Astrocyte (in vitro differentiated cells and primary cell): ENCODE measurements around the gene ATAD2B. TPM values are rescaled to one million over a fixed set of nuclear protein-coding genes. Genes with fewer than 3 reads are reported as not detected.

Experiments
- DNase-seq: peaks from one replicate; pipeline ENCODE4 v3.0.0-alpha.2; 2010; ENCODE audit warnings: low read depth
- FAIRE-seq: peaks from 2 replicates; lab custom pipeline; 2011; peaks lifted over from hg19 to GRCh38; lab: Jason Lieb, UNC
- H2AFZ ChIP-seq: 2 replicates; pipeline ENCODE4 v1.6.0; 2012; ENCODE audit warnings: low read depth, low read length, inconsistent platforms
- H3K27ac ChIP-seq: 2 replicates; pipeline ENCODE4 v1.5.1; 2011; ENCODE audit warnings: low read depth, low read length, inconsistent platforms
- H3K27me3 ChIP-seq: 2 replicates; pipeline ENCODE4 v1.6.0; 2011; ENCODE audit warnings: low read length, inconsistent platforms; ENCODE audit not compliant: insufficient read depth
- H3K36me3 ChIP-seq: 2 replicates; pipeline ENCODE4 v1.5.1; 2011; ENCODE audit warnings: low read length, inconsistent platforms; ENCODE audit not compliant: insufficient read depth
- H3K4me1 ChIP-seq: 2 replicates; pipeline ENCODE4 v1.5.1; 2011; ENCODE audit warnings: low read length, inconsistent platforms; ENCODE audit not compliant: insufficient read depth
- H3K4me2 ChIP-seq: 2 replicates; pipeline ENCODE4 v1.6.0; 2012; ENCODE audit warnings: low read length, inconsistent platforms
- H3K4me3 ChIP-seq: 2 replicates; pipeline ENCODE4 v1.5.1; 2011; ENCODE audit warnings: low read depth, mild to moderate bottlenecking, low read length, inconsistent platforms; ENCODE audit not compliant: insufficient read depth
- H3K79me2 ChIP-seq: 2 replicates; pipeline ENCODE4 v1.6.0; 2012; ENCODE audit warnings: mild to moderate bottlenecking, low read length, inconsistent platforms; ENCODE audit not compliant: insufficient read depth
- H3K9ac ChIP-seq: 2 replicates; pipeline ENCODE4 v1.6.0; 2012; ENCODE audit warnings: mild to moderate bottlenecking, low read length, inconsistent platforms
- H3K9me3 ChIP-seq: 2 replicates; pipeline ENCODE4 v1.5.1; 2012; ENCODE audit warnings: low read depth, mild to moderate bottlenecking, low read length, inconsistent platforms; ENCODE audit not compliant: insufficient read depth
- H4K20me1 ChIP-seq: 2 replicates; pipeline ENCODE4 v1.6.0; 2012; ENCODE audit warnings: low read length, inconsistent platforms; ENCODE audit not compliant: insufficient read depth
- H3K27ac Mint-ChIP-seq: one replicate; pipeline ENCODE4 v1.8.0; 2021; ENCODE audit warnings: mild to moderate bottlenecking, mixed read lengths; ENCODE audit not compliant: unreplicated experiment
- H3K27me3 Mint-ChIP-seq: one replicate; pipeline ENCODE4 v1.8.0; 2021; ENCODE audit warnings: low read depth, mixed read lengths; ENCODE audit not compliant: unreplicated experiment
- H3K36me3 Mint-ChIP-seq: one replicate; pipeline ENCODE4 v1.8.0; 2021; ENCODE audit warnings: low read depth, mixed read lengths; ENCODE audit not compliant: unreplicated experiment
- H3K4me1 Mint-ChIP-seq: one replicate; pipeline ENCODE4 v1.8.0; 2021; ENCODE audit warnings: low read depth, mixed read lengths; ENCODE audit not compliant: unreplicated experiment
- H3K4me3 Mint-ChIP-seq: one replicate; pipeline ENCODE4 v1.8.0; 2021; ENCODE audit warnings: mild to moderate bottlenecking, moderate library complexity, mixed read lengths; ENCODE audit not compliant: unreplicated experiment
- H3K9me3 Mint-ChIP-seq: one replicate; pipeline ENCODE4 v1.8.0; 2021; ENCODE audit warnings: mild to moderate bottlenecking, mixed read lengths; ENCODE audit not compliant: unreplicated experiment
- EZH2 ChIP-seq: IDR thresholded peaks from 2 replicates; pipeline ENCODE4 v1.6.1; 2012; ENCODE audit warnings: mild to moderate bottlenecking, low read length, inconsistent platforms; ENCODE audit not compliant: insufficient read depth
- total RNA-seq: library from RNA; stranded (reverse); gene quantifications from 2 replicates; pipeline ENCODE4 v1.2.1, GENCODE V29; 2021
- TF ChIP-seq, protein P1 (sequence below): IDR thresholded peaks from 2 replicates; pipeline ENCODE4 v1.5.1; 2011; ENCODE audit warnings: low read depth, mild to moderate bottlenecking, inconsistent platforms, low read length, moderate library complexity; ENCODE audit not compliant: insufficient read depth

ATAD2B gene
- total RNA-seq, 1 donor from 2014 or later: 12.2 TPM

GRCh38 chr2:23912054-23912453 is 14.9 kb downstream of the ATAD2B start:
- no peak overlapping the region for H3K27ac ChIP-seq
- no peak overlapping the region for H3K4me3 ChIP-seq
- Mint-ChIP-seq H3K9me3 (no peaks in the 10 kb centered on the region), H3K4me1 (peaks cover 11% of the 10 kb centered on the region), H3K27me3 (no peaks in the 10 kb centered on the region), H3K36me3 (no peaks in the 10 kb centered on the region), H3K27ac (no peak overlapping the region), H3K4me3 (no peak overlapping the region)
- no peak overlapping the region for H2AFZ ChIP-seq
- peak; percentile 54 for DNase-seq
- no peaks in the 10 kb centered on the region for H3K9me3 ChIP-seq
- H3K4me1 ChIP-seq: no peaks in the 10 kb centered on the region
- H3K9ac ChIP-seq: no peak overlapping the region
- no peaks in the 10 kb centered on the region for H3K27me3 ChIP-seq
- H3K4me2 ChIP-seq: peak overlapping the region; percentile 8
- TF ChIP-seq, protein P1, sequence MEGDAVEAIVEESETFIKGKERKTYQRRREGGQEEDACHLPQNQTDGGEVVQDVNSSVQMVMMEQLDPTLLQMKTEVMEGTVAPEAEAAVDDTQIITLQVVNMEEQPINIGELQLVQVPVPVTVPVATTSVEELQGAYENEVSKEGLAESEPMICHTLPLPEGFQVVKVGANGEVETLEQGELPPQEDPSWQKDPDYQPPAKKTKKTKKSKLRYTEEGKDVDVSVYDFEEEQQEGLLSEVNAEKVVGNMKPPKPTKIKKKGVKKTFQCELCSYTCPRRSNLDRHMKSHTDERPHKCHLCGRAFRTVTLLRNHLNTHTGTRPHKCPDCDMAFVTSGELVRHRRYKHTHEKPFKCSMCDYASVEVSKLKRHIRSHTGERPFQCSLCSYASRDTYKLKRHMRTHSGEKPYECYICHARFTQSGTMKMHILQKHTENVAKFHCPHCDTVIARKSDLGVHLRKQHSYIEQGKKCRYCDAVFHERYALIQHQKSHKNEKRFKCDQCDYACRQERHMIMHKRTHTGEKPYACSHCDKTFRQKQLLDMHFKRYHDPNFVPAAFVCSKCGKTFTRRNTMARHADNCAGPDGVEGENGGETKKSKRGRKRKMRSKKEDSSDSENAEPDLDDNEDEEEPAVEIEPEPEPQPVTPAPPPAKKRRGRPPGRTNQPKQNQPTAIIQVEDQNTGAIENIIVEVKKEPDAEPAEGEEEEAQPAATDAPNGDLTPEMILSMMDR: no peak
- TF ChIP-seq EZH2: no peak
- H3K36me3 ChIP-seq: no peaks in the 10 kb centered on the region
- peaks cover 75% of the 10 kb centered on the region for H3K79me2 ChIP-seq
- H4K20me1 ChIP-seq: peaks cover 52% of the 10 kb centered on the region
- no peak for FAIRE-seq

GRCh38 chr2:23905155-23905554 is 21.8 kb downstream of the ATAD2B start:
- Mint-ChIP-seq H3K27me3 (no peaks in the 10 kb centered on the region), H3K36me3 (no peaks in the 10 kb centered on the region), H3K27ac (peak overlapping the region; percentile 93), H3K9me3 (no peaks in the 10 kb centered on the region), H3K4me1 (peaks cover 23% of the 10 kb centered on the region), H3K4me3 (no peak overlapping the region)
- peaks cover 11% of the 10 kb centered on the region for H3K4me1 ChIP-seq
- no peak overlapping the region for H3K9ac ChIP-seq
- no peaks in the 10 kb centered on the region for H3K36me3 ChIP-seq
- H4K20me1 ChIP-seq: peaks cover 52% of the 10 kb centered on the region
- no peak for TF ChIP-seq EZH2
- TF ChIP-seq, protein P1: no peak
- H2AFZ ChIP-seq: no peak overlapping the region
- H3K9me3 ChIP-seq: no peaks in the 10 kb centered on the region
- H3K79me2 ChIP-seq: peaks cover 63% of the 10 kb centered on the region
- no peaks in the 10 kb centered on the region for H3K27me3 ChIP-seq
- H3K4me2 ChIP-seq: peak overlapping the region; percentile 45
- DNase-seq: peak; percentile 65
- FAIRE-seq: no peak
- no peak overlapping the region for H3K4me3 ChIP-seq
- peak overlapping the region; percentile 31 for H3K27ac ChIP-seq

DNA sequence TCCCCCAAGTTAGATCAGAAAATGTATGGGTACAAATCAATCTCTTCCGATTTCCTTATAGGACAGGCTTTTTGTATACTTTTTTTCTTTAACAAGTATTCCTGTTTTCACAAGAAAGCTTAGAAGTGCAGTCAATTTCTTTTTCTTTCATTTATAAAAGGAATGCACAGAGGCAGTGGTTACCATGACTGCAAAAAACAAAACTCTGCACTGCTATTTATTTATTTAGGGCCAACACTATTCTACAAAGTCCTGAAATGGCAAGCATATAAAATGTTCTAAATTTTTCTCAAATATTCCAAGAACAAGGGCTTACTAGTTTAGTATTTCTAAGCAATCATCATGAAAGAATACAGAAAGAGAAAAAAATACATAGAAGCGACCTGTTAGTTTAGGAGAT is 22.2 kb downstream of the ATAD2B start:
- no peak for TF ChIP-seq EZH2
- TF ChIP-seq, protein P1: no peak
- H4K20me1 ChIP-seq: peaks cover 49% of the 10 kb centered on the region
- Mint-ChIP-seq H3K27me3 (no peaks in the 10 kb centered on the region), H3K27ac (no peak overlapping the region), H3K9me3 (no peaks in the 10 kb centered on the region), H3K4me3 (no peak overlapping the region), H3K4me1 (peaks cover 23% of the 10 kb centered on the region), H3K36me3 (no peaks in the 10 kb centered on the region)
- H3K9ac ChIP-seq: no peak overlapping the region
- no peak overlapping the region for H2AFZ ChIP-seq
- no peak for FAIRE-seq
- peaks cover 11% of the 10 kb centered on the region for H3K4me1 ChIP-seq
- no peaks in the 10 kb centered on the region for H3K36me3 ChIP-seq
- H3K4me3 ChIP-seq: no peak overlapping the region
- H3K27ac ChIP-seq: peak overlapping the region; percentile 31
- peak; percentile 48 for DNase-seq
- H3K79me2 ChIP-seq: peaks cover 61% of the 10 kb centered on the region
- H3K9me3 ChIP-seq: no peaks in the 10 kb centered on the region
- H3K27me3 ChIP-seq: no peaks in the 10 kb centered on the region
- no peak overlapping the region for H3K4me2 ChIP-seq
